CD4-positive, alpha-beta T cell treated with Interleukin-15 for 4 hours (primary cell): Measurements from ENCODE around the gene HES5.
A peak's percentile ranks its signal among the peaks of the same experiment; 100 is the strongest.

Experiments used
- DNase-seq: peaks from one replicate; pipeline ENCODE4 v3.0.0-alpha.2; 2020; ENCODE audit warnings: low spot score

The HES5 gene

DNA sequence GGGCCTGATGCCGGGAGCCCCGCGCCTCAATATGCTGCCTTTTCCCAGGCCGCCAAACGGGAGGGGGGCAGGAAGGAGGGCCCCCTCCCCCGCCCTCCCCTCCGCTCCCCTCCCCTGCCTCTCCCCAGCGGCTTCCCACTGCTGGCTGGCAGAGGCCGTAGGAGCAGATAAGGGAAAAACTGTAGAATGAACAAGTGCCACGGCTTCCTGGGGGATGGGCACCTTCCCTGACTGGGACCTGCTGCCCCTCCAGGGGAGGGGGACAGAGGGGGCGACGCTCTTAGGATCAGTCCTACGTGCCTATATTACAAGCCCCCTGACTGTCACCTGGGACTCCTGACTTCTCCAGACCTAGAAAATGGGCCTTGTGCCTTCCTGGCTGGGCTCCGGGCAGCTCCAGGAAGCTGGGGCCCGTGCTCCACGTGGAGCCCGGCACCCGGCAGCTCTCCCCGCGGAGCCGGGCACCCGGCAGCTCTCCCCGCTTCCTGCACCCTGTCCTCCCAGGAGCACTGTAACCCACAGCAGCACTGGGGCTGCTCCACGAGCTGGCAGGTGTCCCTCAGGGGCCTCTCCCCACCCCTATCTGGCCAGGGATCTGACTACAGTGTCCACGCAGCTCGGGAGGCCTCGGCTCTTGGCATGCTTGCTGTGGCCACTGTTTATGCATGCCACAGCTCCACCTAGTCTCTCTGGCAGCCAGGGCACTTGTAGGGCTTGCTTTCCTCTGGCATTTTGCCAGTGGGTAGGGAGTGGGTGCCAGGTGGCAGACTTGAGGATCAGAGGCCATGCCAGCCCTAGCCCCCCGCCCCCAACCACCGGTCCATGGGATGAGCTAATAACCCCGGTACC, 674 bp upstream of the HES5 start:
- DNase-seq: no peak

DNA sequence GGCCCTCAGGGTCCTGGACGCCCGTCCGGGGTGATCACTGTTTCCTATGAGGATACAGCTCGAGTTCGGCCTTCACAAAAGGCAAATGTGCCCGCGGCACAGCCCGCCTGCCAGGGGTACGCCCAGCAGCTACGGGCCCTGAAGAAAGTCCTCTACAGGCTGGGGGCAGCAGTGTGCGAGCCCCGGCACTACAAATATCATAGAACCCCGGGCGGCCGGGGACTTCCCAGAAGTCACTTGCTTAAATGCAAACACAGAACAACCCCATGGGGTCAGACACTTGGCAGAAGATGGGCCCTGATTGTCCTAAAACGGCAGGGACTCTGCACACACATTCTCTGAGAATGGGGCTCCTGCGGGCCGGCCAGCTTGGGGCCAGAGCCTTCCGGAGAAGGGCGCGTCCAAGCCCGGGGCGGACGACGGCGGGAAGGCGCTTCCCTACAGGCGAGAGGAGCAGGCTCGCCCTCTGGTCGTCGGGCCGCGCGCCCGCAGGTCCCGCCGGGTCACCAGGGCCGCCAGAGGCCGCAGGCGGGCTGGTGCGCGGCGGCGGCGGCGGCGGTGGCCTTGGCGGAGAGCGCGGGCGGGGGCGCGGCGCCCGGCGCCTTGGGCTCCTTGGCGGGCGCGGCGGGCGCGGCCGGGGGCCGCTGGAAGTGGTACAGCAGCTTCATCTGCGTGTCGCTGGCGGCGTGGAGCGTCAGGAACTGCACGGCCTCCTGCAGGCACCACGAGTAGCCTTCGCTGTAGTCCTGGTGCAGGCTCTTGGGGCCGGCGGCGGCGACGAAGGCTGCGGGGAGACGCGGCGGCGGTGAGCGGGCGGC, 888 bp downstream of the HES5 start:
- DNase-seq: peak; percentile 56

DNA sequence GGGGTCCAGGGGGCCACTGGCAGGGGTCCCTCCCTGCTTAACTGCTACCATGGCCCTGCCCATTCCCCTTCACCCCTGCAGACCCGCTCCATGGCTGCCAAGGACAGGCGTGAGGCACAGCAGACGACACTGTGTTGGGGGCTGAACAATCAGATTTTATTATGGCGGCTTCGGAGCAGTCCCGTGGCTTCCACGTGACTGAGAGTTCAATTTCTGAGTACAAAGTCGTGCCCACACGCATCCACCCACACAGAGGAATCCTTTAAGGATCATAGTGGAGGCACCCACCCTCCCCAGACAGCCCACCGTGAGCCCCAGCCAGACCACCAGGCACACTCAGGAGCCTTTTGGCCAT, 1.5 kb downstream of the HES5 start:
- no peak for DNase-seq

DNA sequence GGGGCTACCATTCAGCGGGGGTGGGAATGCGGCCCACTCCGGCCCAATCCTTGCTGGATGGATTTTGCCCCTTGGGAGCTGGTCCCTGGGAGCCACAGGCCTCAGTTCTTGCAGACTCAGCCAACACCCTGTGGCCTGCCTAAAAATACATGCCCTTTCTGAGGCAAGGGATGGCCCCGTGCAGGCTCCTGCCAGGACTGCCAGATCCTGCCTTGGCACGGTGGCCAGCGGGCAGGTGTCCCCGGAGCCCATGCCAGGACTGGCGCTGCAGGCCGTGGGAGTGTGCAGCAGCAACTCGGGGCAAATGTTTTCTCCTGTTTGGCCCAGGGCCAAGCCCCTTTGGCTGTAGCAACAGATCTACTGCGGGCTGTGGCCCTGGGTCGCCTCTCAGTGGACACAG, 2.0 kb downstream of the HES5 start:
- DNase-seq: no peak

DNA sequence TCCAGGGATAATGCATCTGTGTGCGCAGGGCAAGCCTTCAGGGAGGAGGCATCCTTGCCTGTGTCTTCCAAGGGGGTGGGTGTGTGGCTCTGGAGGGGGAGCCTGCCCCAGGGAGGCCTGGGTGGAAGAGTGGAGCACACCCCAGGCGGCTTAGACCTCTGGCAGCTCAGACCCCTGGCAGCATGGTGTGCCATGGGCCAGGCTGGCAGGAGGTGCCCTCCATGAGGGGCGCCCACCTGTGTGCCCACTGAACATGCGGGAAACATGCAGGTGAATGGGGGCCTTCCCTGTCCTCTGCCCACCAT, 2.6 kb downstream of the HES5 start:
- DNase-seq: no peak

DNA sequence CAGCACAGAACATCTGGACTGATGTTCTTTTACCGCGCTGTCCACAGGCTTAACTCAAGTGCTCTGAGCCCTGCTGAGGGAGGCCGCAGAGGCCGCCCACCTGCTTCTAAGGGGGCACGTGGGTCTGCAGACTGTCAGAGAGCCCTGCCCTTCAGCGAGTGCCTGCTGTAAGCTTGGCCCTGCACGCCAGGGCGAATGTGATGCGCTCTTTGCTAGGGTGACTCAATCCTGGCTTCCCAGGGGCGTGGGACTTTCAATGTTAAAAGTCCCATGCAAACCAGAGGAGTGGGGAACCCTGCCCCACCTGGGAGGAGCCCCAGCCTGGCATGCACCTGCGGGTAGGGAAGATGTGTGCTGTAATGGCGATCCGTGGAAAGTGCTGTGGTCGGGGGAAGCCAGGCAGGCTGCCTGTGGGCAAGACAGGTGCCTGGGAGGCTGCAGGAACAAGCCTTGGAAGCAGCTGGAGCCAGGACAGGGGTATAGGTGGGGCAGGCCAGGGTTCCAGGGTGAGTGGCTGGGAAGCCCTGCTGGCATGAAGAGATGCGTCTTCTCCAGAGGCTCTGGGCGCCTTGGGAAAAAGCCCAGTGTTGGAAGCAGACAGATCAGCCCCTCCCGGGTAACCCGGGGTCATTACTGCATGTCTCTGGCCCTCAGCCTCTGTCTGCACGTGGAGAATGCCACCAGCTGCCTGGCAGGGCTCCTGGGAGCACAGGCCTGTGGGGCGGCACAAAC, 3.1 kb downstream of the HES5 start:
- DNase-seq: peak; percentile 38

DNA sequence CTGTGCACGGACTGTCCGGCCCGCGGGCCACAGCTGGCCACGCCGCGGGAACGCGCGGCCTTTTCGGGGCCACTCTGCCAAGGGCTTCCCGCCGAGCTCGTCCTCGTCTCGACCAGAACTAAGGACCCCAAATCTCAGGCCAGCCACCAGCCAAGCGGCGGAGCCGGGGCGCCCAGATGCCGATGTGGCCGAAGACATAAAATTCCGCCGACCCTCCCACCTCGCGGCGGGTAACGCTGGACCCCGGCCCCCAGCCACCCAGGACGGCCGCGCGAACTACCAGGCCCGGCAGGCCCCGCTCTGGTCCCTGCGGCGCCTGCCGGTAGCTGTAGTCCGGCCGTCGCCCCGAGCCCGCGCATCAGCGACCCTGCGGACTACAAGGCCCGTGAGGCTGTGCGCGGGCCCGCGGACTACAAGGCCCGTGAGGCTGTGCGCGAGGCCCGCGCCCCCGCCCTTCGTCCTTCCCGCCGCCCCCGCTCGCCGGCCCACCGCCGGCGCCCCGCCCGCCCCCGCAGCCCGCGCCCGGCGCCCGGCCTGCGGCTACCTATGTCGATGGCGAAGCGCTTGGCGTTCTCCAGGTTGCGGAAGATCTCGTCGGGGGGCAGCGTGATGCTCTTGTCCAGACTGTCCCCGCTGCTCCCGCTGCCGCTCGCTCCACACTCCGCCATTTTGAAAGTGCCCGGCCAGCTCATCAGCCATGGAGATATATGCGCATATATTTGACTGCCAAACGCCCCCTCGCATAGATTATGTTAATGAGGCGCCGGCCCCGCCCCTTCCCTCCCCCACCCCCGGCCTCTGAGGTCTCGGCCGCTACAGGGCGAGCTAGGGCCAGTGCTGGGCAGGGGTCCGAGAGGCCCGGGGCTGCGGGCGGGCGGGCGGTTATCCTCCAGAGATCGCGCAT, 3.9 kb downstream of the HES5 start, which contains the start of gene PANK4:
Gene PANK4 (minus strand): TSS at position 677 of the 904 bp plus-strand sequence. CDS start 9 bp downstream, at position 668.
- DNase-seq: peak; percentile 88

DNA sequence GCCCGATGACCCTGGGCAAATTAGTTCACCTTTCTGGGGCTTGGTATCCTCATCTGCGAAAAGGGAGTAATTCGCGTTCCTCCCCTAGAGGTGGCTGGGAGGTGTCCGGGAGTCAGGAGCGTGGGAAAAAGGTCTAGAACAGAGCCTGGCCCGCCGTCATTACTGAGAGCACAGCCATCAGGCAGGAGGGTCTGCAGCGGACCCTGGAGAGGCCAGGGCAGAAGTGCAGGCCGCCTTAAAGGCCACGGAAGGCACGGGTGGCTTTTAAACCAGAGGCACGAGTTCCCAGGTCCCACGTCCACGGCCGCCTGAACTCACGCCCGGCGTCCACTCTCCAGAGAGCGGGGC, 4.5 kb downstream of the HES5 start:
- no peak for DNase-seq

DNA sequence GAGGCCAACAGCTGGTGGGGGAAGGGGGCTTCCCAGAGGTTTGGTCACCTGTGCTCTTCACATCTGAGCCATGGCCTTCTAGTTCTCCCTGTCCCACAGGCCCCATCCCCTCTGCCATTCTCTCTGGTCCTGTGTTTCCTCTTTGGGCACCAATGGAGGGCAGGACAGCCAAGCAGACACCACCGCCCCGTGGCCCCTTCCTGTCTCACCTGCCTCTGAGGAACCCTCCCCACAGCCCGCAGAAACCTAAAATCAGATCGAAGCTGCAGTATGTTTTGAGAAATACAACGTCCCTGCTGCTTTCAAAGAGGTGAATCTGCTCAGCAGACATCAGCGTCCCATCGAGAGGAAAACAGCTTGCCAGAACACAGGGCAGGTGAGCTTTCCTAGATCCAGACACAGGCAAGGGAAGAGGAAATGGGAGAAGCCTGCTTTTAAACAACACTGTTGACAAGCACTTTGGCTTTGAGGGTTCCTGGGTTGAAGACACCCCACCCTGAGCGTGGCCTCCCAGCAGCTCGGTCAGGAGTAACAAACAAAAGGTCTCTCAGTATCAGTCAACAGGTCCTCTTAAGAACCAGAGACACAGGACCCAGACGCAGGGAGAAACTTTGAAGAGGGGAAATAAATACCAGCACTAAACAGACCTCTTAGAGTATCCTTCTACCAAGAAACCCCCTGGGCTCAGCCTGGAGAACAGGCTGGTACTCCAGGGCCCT, 6.0 kb downstream of the HES5 start:
- DNase-seq: peak; percentile 54

DNA sequence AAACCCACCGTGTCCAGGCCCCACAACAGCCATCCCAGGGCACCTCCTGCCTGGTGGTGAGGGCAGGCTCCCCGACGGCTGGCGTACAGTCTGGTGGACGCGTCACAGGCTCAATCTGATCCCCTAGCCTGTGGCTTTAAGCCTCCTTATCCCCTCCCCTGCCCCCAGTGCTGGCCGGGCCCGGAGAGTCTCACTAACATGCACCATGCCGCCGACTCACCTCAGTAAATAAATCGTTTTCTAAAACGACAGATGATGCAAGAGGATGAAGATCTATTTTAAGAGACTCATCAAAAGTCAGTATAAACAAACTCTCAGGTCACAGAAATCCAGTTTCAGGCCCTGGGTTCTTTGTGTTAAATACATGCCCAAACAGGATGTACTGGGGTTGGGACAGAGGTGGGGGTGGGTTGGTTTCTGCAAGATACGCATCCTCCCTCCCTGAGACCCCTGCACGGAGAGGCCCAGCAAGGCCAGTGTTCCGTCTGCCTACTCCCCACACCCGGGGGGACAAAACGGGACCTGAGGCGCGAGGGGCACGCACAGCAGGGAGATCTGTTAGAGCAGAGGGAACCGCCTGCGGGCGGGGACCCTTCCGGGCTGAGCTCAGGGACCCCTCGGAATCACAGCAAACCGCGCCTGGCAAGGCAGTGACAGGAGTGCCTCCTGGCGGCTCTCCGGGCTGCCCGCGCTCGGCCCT, 6.7 kb downstream of the HES5 start:
- no peak for DNase-seq

DNA sequence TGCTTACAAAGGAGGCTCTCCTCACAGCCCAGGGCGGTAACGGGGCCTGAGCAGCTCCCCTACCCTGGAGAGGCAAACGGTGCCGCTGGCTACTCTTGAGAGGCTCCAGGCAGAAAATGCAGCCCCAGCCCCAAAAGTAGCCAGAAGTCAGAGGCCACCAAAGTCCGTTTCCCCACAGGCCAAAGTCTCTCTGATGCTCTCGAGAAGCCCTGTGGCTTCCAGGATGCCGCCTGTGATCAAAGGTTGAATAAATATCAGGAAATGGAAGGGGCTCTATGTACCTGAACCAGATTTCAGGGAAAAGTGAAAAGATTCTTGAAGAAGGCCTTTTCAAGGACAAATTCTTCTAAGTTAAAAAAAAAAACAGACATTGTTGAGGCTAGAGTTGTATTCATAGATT, 7.8 kb downstream of the HES5 start:
- DNase-seq: no peak

DNA sequence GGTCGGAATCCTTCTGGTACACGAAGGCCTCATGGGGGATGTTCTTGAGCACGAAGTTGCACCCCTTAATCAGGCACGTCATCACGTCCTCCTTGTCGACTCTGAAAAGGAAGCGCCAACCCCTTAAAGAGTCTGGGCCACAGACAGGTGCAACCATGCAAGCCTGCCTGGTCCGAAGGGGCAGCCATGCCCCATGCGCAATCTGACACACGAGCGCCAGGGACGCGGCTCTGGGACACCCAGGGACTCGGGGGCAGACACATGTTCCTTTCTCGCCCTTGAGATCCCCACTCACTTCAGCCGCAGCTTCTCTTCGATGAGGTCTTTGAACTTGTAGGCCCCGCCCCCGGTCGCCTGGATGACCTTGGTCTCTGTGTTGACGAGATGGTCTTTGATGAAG, 9.3 kb downstream of the HES5 start:
- no peak for DNase-seq

DNA sequence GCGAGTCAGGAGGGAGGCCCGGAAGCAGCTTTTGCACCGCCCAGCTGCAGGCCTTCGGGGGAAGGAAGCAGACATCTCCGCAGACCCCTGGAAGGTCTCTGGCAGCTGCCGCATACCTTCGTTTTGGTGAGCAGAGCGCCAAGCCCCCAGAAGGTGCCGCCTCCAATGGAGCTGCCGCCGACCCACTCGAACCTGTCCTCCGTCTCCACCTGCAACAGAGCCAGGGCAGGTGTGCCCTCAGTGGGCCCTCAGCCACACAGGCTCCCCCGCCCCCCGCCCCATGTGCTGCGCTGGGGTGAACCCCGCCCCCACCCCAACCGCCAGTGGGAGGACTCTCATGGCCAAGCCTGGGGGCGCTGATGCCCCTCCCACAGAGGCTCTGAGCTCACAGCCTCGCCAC, 9.9 kb downstream of the HES5 start:
- DNase-seq: no peak

DNA sequence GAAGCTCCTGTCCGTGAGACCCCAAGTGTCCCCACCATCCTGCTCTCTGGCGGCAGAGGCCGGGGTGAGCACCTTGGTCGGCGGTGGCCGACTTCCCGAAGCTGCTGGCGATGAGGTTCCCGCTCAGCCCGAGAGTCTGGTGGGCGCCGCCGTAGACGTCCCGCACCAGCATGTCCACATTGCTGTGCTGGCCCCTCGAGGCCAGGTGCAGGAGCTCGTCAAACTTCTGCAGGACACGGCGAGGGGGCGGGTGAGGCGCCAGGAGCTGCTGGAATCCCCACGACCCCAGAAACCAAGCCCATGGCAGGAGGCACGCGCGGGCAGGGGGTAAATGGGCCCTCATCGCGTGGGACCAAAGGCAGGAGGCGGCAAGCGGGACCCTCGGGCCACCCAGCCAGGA, 10.3 kb downstream of the HES5 start:
- DNase-seq: no peak

DNA sequence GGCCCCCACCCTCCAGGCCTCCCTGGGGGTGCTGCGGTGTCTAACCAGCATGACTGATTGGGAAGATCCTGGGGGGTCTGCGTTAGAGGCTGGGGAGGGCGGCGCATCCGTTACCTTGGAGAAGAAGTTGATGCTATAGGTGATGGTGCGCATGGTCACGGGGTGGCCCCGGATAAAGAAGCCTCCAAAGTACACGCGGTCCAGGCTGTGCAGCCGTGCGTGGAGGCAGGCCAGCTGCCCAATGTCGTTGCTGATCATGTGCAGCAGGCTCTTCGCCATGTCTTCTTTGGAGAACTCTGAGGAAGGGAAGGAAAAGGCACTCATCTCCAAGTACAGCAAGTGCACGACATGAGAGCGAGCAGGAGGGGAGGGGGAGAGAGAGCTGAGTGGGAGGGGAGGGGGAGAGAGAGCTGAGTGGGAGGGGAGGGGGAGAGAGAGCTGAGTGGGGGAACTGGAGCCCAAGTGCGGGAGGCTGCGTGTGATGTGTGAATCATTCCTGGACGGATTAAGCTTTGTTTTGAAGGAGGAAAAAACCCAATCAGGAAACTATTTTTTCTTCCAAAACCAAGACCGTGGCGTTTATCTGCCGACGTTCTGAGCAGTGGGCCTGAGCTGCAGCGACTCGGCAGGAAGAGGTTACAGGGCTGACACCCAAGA, 10.9 kb downstream of the HES5 start:
- no peak for DNase-seq

DNA sequence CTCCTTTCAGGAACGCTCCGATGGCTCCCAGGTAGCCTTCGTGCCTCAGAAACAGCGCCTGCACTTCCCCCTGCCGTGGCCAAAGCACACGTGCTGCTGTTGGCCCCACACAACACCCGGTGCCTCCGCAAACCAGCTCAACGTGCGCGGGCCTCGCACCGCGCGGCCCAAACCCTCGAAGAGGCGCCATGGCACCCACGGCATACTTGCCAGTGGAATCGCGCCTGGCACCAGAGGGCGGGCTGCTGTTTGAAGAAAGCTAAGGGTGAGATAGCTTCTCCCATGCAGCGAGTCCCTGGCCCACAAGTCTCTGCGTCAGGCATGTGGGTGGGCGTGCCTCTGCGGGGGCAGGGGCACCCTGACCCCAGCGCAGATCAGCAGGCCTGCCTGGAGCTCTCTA, 11.5 kb downstream of the HES5 start:
- no peak for DNase-seq

DNA sequence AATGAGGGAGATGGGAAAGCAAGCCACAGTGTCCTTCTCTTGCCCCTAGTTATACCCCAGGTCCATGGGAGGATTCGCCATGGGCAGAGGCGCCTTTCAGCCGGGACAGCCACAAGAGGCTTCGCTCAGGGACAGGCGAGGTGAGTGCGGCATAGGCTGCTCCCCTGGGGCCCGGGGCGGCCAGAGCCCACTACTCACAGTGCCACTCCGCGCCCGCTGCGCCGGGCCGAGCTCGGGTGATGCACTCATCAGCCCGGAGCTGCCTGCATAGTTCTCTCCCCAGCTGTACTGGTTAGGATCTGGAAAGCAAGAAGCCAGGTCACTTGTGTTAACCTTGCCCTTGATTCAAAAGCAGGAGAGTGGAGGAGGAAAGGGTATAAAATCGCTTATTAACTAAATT, 12.1 kb downstream of the HES5 start:
- DNase-seq: no peak

DNA sequence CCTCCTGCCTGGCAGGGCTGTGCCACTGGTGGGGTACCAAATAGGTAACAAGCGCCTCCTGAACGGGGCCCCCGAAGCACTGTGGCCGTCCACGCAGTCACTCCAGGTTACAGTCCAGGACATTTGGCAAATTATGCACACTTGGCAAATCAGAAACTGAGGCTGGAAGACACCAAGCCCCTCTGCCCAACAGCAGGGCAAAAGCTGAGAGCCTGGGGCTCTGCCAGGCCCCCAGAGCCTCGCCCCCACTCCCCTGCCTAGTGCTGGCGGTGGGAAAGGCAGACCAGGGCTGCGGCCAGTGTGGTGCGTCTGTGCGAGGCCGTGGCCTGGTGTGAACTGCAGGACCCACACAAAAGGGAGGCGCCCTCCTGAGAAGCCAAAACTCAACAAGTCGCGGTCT, 13.1 kb downstream of the HES5 start:
- no peak for DNase-seq

DNA sequence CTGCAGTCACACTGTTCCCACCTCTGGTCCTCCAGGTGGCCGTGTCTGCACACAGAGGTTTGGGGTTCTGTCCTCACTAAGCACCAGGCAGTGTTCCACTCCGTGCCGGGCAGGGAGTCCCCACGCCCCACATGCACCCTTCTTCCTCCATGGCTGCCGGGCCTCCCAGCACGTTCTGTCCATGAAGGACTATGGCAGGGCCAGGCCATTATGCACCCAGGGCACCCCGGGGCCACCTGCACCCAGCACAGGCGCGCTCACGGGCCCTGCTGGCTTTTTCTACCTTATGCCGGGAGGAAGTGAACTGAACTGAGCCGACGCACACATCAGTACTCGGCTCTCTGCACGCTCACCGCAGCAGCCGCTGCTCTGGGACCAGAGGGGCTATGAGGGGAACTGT, 13.9 kb downstream of the HES5 start:
- no peak for DNase-seq

DNA sequence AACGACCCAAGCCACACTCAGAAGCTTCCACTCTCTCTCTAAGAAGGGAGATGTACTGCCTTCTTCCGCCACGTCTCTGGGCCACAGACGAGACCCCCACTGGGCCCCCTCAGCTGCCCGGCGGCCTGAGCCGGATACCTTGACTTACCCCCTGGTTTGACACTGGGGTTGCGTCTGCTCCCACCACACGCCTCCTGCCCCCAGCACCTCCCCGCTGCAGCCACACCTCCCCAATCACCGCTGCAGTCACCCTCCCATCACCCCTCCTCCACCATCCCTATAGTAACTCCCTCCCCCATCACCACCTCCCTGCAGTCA, 14.3 kb downstream of the HES5 start:
- no peak for DNase-seq
